Fibroblast of lung (primary cell): ENCODE measurements around the gene TSSK2. TPM values are rescaled to one million over a fixed set of nuclear protein-coding genes. Genes with fewer than 3 reads are reported as not detected.

ENCODE experiments used
- DNase-seq, 2 donors: peaks; one replicate each; pipeline versions ENCODE4 v3.0.0 to v3.0.0-alpha.2; 2010; ENCODE audit warnings: low read depth in 2 of 2
- H2AFZ ChIP-seq: 2 replicates; pipeline ENCODE4 v1.5.1; 2012; ENCODE audit warnings: low read length, control low read depth, inconsistent platforms
- H3K27ac ChIP-seq: 2 replicates; pipeline ENCODE4 v1.5.1; 2011; ENCODE audit warnings: low read length, control low read depth; ENCODE audit not compliant: insufficient read depth
- H3K27me3 ChIP-seq: 2 replicates; pipeline ENCODE4 v1.5.1; 2011; ENCODE audit warnings: mild to moderate bottlenecking, low read length; ENCODE audit not compliant: control insufficient read depth, insufficient read depth
- H3K36me3 ChIP-seq: 2 replicates; pipeline ENCODE4 v1.5.1; 2011; ENCODE audit warnings: low read length; ENCODE audit not compliant: control insufficient read depth, insufficient read depth
- H3K4me1 ChIP-seq: 2 replicates; pipeline ENCODE4 v1.5.1; 2011; ENCODE audit warnings: low read length; ENCODE audit not compliant: control insufficient read depth, insufficient read depth; ENCODE audit errors: extremely low read depth
- H3K4me2 ChIP-seq: 2 replicates; pipeline ENCODE4 v1.5.1; 2011; ENCODE audit warnings: low read length, control low read depth; ENCODE audit not compliant: insufficient read depth; ENCODE audit errors: extremely low read depth
- H3K4me3 ChIP-seq, 4 experiments: fragments of 200-600 bp in 1 of 4; sonication (generic) in 1 of 4; replicated peaks in 1 of 4; 2 replicates each; pipeline ENCODE4 v1.5.1; 2011 to 2016; ENCODE audit warnings: low read length in 4 of 4, low read depth in 3 of 4, mild to moderate bottlenecking in 3 of 4, control low read depth in 2 of 4, inconsistent platforms in 1 of 4, mixed read lengths in 1 of 4; ENCODE audit not compliant: insufficient read depth in 1 of 4; ENCODE audit errors: control extremely low read depth in 1 of 4
- H3K79me2 ChIP-seq: 2 replicates; pipeline ENCODE4 v1.5.1; 2012; ENCODE audit warnings: mild to moderate bottlenecking, low read length, inconsistent platforms; ENCODE audit not compliant: control insufficient read depth, insufficient read depth
- H3K9ac ChIP-seq: 2 replicates; pipeline ENCODE4 v1.5.1; 2011; ENCODE audit warnings: mild to moderate bottlenecking, low read length, control low read depth; ENCODE audit not compliant: insufficient read depth
- H3K9me3 ChIP-seq: 2 replicates; pipeline ENCODE4 v1.5.1; 2012; ENCODE audit warnings: low read depth, low read length; ENCODE audit not compliant: control insufficient read depth, insufficient read depth
- H4K20me1 ChIP-seq: 2 replicates; pipeline ENCODE4 v1.5.1; 2011; ENCODE audit warnings: low read length; ENCODE audit not compliant: control insufficient read depth, insufficient read depth; ENCODE audit errors: extremely low read depth
- CTCF ChIP-seq, 2 donors: IDR thresholded peaks in 1 of 2; conservative IDR thresholded peaks in 1 of 2; 1 replicate in 1 of 2; 2 replicates in 1 of 2; pipeline ENCODE4 v1.5.1; 2011 to 2012; ENCODE audit warnings: low read length in 2 of 2, control low read depth in 1 of 2, inconsistent platforms in 1 of 2, low read depth in 1 of 2, mild to moderate bottlenecking in 1 of 2
- polyA plus RNA-seq, 2 donors: library from polyadenylated mRNA; depleted of rRNA in 1 of 2; stranded (reverse) in 1 of 2; unstranded in 1 of 2; fragments of >200 nt; gene quantifications; 2 replicates each; pipeline ENCODE4 v1.2.1, GENCODE V29; 2011 to 2012; ENCODE audit warnings: missing spikeins in 1 of 2
- total RNA-seq: library from RNA; depleted of rRNA; stranded (reverse); fragments of >200 nt; gene quantifications from 2 replicates; pipeline ENCODE4 v1.2.1, GENCODE V29; 2014

Gene TSSK2
- total and polyA plus RNA-seq, 2 donors (not counting 1 experiment from before 2014, with no cell fraction given): not detected

- Histone ChIP-seq H3K79me2 (peaks cover 12% of the 10 kb centered on the region), H4K20me1 (no peaks in the 10 kb centered on the region), H3K4me3 (no peak overlapping the region), H3K9me3 (no peaks in the 10 kb centered on the region), H2AFZ (no peak overlapping the region), H3K9ac (no peak overlapping the region), H3K4me1 (peaks cover 16% of the 10 kb centered on the region), H3K36me3 (peaks cover 2% of the 10 kb centered on the region), H3K27ac (no peak overlapping the region), H3K27me3 (no peaks in the 10 kb centered on the region), H3K4me2 (no peak overlapping the region)
- DNase-seq: no peak
- no peak for TF ChIP-seq CTCF (conservative IDR thresholded peaks at IDR 0.05 in 1 of 2, IDR thresholded peaks at IDR 0.05 in 1 of 2; ENCODE audit: low read depth in 1 of 2, low read length in 2 of 2)
Measured at GRCh38 chr22:19181786-19182471, 50.8 kb downstream of the TSSK2 start.

Other genes starting within 250 kb of the TSSK2 start
- 0.51 and 0.83 TPM in 2 replicates for gene DGCR6, start 225.0 kb upstream of the TSSK2 start, total RNA-seq
- 0.56 and 0.77 TPM in 2 replicates for gene DGCR6, start 225.0 kb upstream of the TSSK2 start, polyA plus RNA-seq
- 0.26 TPM in 1 of 2 replicates, not detected in the other for gene PRODH, start 195.0 kb upstream of the TSSK2 start, total RNA-seq
- 0.06 TPM in 1 of 2 replicates, not detected in the other for gene PRODH, start 195.0 kb upstream of the TSSK2 start, polyA plus RNA-seq
- 36.2 and 39.5 TPM in 2 replicates for gene DGCR2, start 8.9 kb upstream of the TSSK2 start, total RNA-seq
- 34.3 and 41.5 TPM in 2 replicates for gene DGCR2, start 8.9 kb upstream of the TSSK2 start, polyA plus RNA-seq
- 5.4 and 6.2 TPM in 2 replicates for gene ESS2, start 13.3 kb downstream of the TSSK2 start, total RNA-seq
- gene ESS2, start 13.3 kb downstream of the TSSK2 start, polyA plus RNA-seq: 7.5 and 9.5 TPM in 2 replicates
- gene GSC2, start 19.0 kb downstream of the TSSK2 start, total RNA-seq: not detected in 2 replicates
- not detected in 2 replicates for gene GSC2, start 19.0 kb downstream of the TSSK2 start, polyA plus RNA-seq
- 72.2 and 161 TPM in 2 replicates for gene SLC25A1, start 47.4 kb downstream of the TSSK2 start, total RNA-seq
- 44.3 and 56.1 TPM in 2 replicates for gene SLC25A1, start 47.4 kb downstream of the TSSK2 start, polyA plus RNA-seq
- 11.3 and 13.4 TPM in 2 replicates for gene CLTCL1, start 160.4 kb downstream of the TSSK2 start, total RNA-seq
- 4.2 and 6.5 TPM in 2 replicates for gene CLTCL1, start 160.4 kb downstream of the TSSK2 start, polyA plus RNA-seq